ENCODE measurements around the gene USP20. TPM values are rescaled to one million over a fixed set of nuclear protein-coding genes. Genes with fewer than 3 reads are reported as not detected.

USP20 gene
- polyA plus RNA-seq, 1 of the 3 experiments (the other 2 are of a cell fraction) = 22.5 TPM

- TF ChIP-seq ELF1 (IDR thresholded peaks at IDR 0.05) = no peak
- no peak for TF ChIP-seq USF2 (IDR thresholded peaks at IDR 0.05; ENCODE audit: borderline replicate concordance, low read depth, low read length)
- no peak for TF ChIP-seq EZH2phosphoT487 (IDR thresholded peaks at IDR 0.05; ENCODE audit: borderline replicate concordance, low read depth)
- TF ChIP-seq POLR2AphosphoS5 (IDR thresholded peaks at IDR 0.05; ENCODE audit: low read depth, low read length) = no peak
- TF ChIP-seq RFX5 (IDR thresholded peaks at IDR 0.05; ENCODE audit: low read length) = no peak
- TF ChIP-seq PBX3 (IDR thresholded peaks at IDR 0.05) = no peak
- no peak for TF ChIP-seq MAX (IDR thresholded peaks at IDR 0.05; ENCODE audit: low read depth)
- TF ChIP-seq ZBTB33 (IDR thresholded peaks at IDR 0.05; ENCODE audit: borderline replicate concordance, low read depth) = no peak
- no peak for TF ChIP-seq TAF1 (IDR thresholded peaks at IDR 0.05; ENCODE audit: borderline replicate concordance, low read depth, low read length)
- TF ChIP-seq FOXJ3 (CRISPR knock-in tag; IDR thresholded peaks at IDR 0.05) = no peak
- no peak for TF ChIP-seq YY1 (IDR thresholded peaks at IDR 0.05; ENCODE audit: low read depth)
- TF ChIP-seq EP300 (IDR thresholded peaks at IDR 0.05; ENCODE audit: borderline replicate concordance in 1 of 2, low read depth in 1 of 2, low read length in 1 of 2) = no peak
- TF ChIP-seq REST (IDR thresholded peaks at IDR 0.05; ENCODE audit: low read depth, low read length) = no peak
- TF ChIP-seq TCF12 (IDR thresholded peaks at IDR 0.05) = no peak
- H3K9me3 ChIP-seq = no peaks in the 10 kb centered on the region
- no peak overlapping the region for H3K4me2 ChIP-seq
- CTCF ChIA-PET = interaction anchor here (1.0 to 19.6 kb wide), 5 partner anchors 46 to 144 kb away, joined by 4 to 356 read pairs (median 81); partner anchors contain the start of gene ASB6
- H3F3A ChIP-seq (replicated peaks; ENCODE audit: insufficient read depth) = no peaks in the 10 kb centered on the region
- H3K4me1 ChIP-seq (ENCODE audit: control insufficient read depth in 1 of 2, insufficient read depth in 2 of 2, low read depth in 1 of 2, low read length in 1 of 2) = no peaks in the 10 kb centered on the region
- H3K27ac ChIP-seq (ENCODE audit: low read depth in 2 of 2, low read length in 1 of 2) = no peak overlapping the region
- no peak overlapping the region for H3K4me3 ChIP-seq (ENCODE audit: low read depth in 2 of 2, low read length in 1 of 2)
- WGBS (ENCODE audit: low lambda C conversion rate) = 70% methylated on average over 10 of the region's 10 CpGs
- no peak overlapping the region for H3K9ac ChIP-seq
- H3K9me2 ChIP-seq = no peaks in the 10 kb centered on the region
- H4K20me1 ChIP-seq (ENCODE audit: insufficient read depth) = no peaks in the 10 kb centered on the region
- H3K27me3 ChIP-seq (ENCODE audit: insufficient read depth) = no peaks in the 10 kb centered on the region; the same call in 1 of the 2 replicates
- POLR2A ChIA-PET = no interaction called here
- H3K36me3 ChIP-seq (replicated peaks in 1 of 2; ENCODE audit: control insufficient read depth in 1 of 2, insufficient read depth in 2 of 2, low read length in 1 of 2) = no peaks in the 10 kb centered on the region
- DNase-seq = no peak
- H3K79me2 ChIP-seq (ENCODE audit: insufficient read depth) = no peaks in the 10 kb centered on the region
- H2AFZ ChIP-seq (ENCODE audit: low read depth) = no peak overlapping the region
These were observed 48.8 kb upstream of the USP20 start for GRCh38 chr9:129786481-129786880.
